Mesenchymal stem cell (in vitro differentiated cells and primary cell): ENCODE data around the gene REG1B. TPM values are rescaled to one million over a fixed set of nuclear protein-coding genes. Genes with fewer than 3 reads are reported as not detected.

Source experiments
- DNase-seq: peaks from one replicate; pipeline ENCODE4 v3.0.0-alpha.2; 2013
- H2AFZ ChIP-seq: one replicate; pipeline ENCODE4 v1.6.1; 2013; ENCODE audit warnings: low read depth, mild to moderate bottlenecking, control low read depth, inconsistent platforms, low read length, moderate library complexity
- H2AK5ac ChIP-seq: 2 replicates; pipeline ENCODE4 v1.6.1; 2013; ENCODE audit warnings: low read length, moderate library complexity, mild to moderate bottlenecking, inconsistent platforms; ENCODE audit not compliant: severe bottlenecking
- H2BK120ac ChIP-seq: one replicate; pipeline ENCODE4 v1.6.1; 2013; ENCODE audit warnings: low read depth, mild to moderate bottlenecking, inconsistent platforms, low read length, moderate library complexity
- H2BK12ac ChIP-seq, 2 experiments: one replicate each; pipeline ENCODE4 v1.6.1; 2013; ENCODE audit warnings: inconsistent platforms in 2 of 2, low read length in 2 of 2, mild to moderate bottlenecking in 2 of 2, moderate library complexity in 2 of 2, control low read depth in 1 of 2
- H2BK15ac ChIP-seq: one replicate; pipeline ENCODE4 v1.6.1; 2013; ENCODE audit warnings: mild to moderate bottlenecking, low read depth, inconsistent platforms; ENCODE audit not compliant: poor library complexity, severe bottlenecking
- H2BK5ac ChIP-seq: 2 replicates; pipeline ENCODE4 v1.6.1; 2013; ENCODE audit warnings: low read depth, mild to moderate bottlenecking, low read length, control low read depth, inconsistent platforms; ENCODE audit not compliant: poor library complexity, severe bottlenecking
- H3K14ac ChIP-seq, 2 experiments: one replicate each; pipeline ENCODE4 v1.6.1; 2013; ENCODE audit warnings: inconsistent platforms in 2 of 2, low read length in 2 of 2, control low read depth in 1 of 2, mild to moderate bottlenecking in 1 of 2, moderate library complexity in 1 of 2
- H3K18ac ChIP-seq, 2 experiments: one replicate each; pipeline ENCODE4 v1.6.1; 2013; ENCODE audit warnings: inconsistent platforms in 2 of 2, low read length in 2 of 2, control low read depth in 1 of 2, low read depth in 1 of 2, mild to moderate bottlenecking in 1 of 2
- H3K23ac ChIP-seq, 2 experiments: one replicate each; pipeline ENCODE4 v1.6.1; 2013; ENCODE audit warnings: inconsistent platforms in 2 of 2, low read length in 2 of 2, mild to moderate bottlenecking in 2 of 2, moderate library complexity in 2 of 2, control low read depth in 1 of 2
- H3K27ac ChIP-seq: 2 replicates; pipeline ENCODE4 v1.5.1; 2013; ENCODE audit warnings: mild to moderate bottlenecking, moderate library complexity, low read length, control low read depth, inconsistent platforms; ENCODE audit not compliant: poor library complexity, severe bottlenecking
- H3K27me3 ChIP-seq, 2 experiments: 2 replicates each; pipeline versions ENCODE4 v1.6.1 to v1.7.0; 2013; ENCODE audit warnings: low read length in 2 of 2, mild to moderate bottlenecking in 2 of 2, moderate library complexity in 2 of 2, control low read depth in 1 of 2, inconsistent platforms in 1 of 2; ENCODE audit not compliant: control insufficient read depth in 1 of 2, insufficient read depth in 1 of 2
- H3K36me3 ChIP-seq, 2 experiments: 2 replicates each; pipeline versions ENCODE4 v1.6.1 to v1.7.0; 2013; ENCODE audit warnings: low read length in 2 of 2, control low read depth in 1 of 2, inconsistent platforms in 1 of 2, low read depth in 1 of 2, mild to moderate bottlenecking in 1 of 2; ENCODE audit not compliant: insufficient read depth in 2 of 2, control insufficient read depth in 1 of 2
- H3K4ac ChIP-seq, 2 experiments: one replicate each; pipeline ENCODE4 v1.6.1; 2013; ENCODE audit warnings: inconsistent platforms in 2 of 2, low read length in 2 of 2, mild to moderate bottlenecking in 2 of 2, moderate library complexity in 2 of 2, control low read depth in 1 of 2, low read depth in 1 of 2
- H3K4me1 ChIP-seq: 2 replicates; pipeline ENCODE4 v1.6.1; 2013; ENCODE audit warnings: low read depth, low read length, control low read depth; ENCODE audit not compliant: control insufficient read depth, insufficient read depth
- H3K4me2 ChIP-seq: 2 replicates; pipeline ENCODE4 v1.6.1; 2013; ENCODE audit warnings: low read length, mild to moderate bottlenecking, inconsistent platforms; ENCODE audit not compliant: poor library complexity, severe bottlenecking
- H3K4me3 ChIP-seq, 2 experiments: 2 replicates each; pipeline versions ENCODE4 v1.5.1 to v1.7.0; 2013; ENCODE audit warnings: low read length in 2 of 2, mild to moderate bottlenecking in 2 of 2, control low read depth in 1 of 2, low read depth in 1 of 2; ENCODE audit not compliant: insufficient read depth in 1 of 2
- H3K79me1 ChIP-seq: replicated peaks from 2 replicates; pipeline ENCODE4 v1.6.1; 2013; ENCODE audit warnings: mild to moderate bottlenecking, control low read depth, low read length, inconsistent platforms; ENCODE audit not compliant: poor library complexity, severe bottlenecking
- H3K9ac ChIP-seq: 2 replicates; pipeline ENCODE4 v1.7.0; 2013; ENCODE audit warnings: mild to moderate bottlenecking, low read length, moderate library complexity
- H3K9me3 ChIP-seq: 2 replicates; pipeline ENCODE4 v1.7.0; 2013; ENCODE audit warnings: mild to moderate bottlenecking, low read length; ENCODE audit not compliant: control insufficient read depth
- H4K8ac ChIP-seq: one replicate; pipeline ENCODE4 v1.6.1; 2013; ENCODE audit warnings: inconsistent platforms, mild to moderate bottlenecking, low read length, moderate library complexity
- H4K91ac ChIP-seq: one replicate; pipeline ENCODE4 v1.6.1; 2013; ENCODE audit warnings: mild to moderate bottlenecking, low read length, inconsistent platforms
- WGBS: methylation state at CpG from one replicate; pipeline ENCODE4 v1.1.7; 2013; ENCODE audit warnings: mixed read lengths; 5-methylcytosine and 5-hydroxymethylcytosine counted together
- polyA plus RNA-seq, 2 experiments: library from polyadenylated mRNA; stranded (reverse); fragments of 200-250 nt; gene quantifications; one replicate each; pipeline ENCODE4 v1.2.3, GENCODE V29; 2013

The REG1B gene, protein sequence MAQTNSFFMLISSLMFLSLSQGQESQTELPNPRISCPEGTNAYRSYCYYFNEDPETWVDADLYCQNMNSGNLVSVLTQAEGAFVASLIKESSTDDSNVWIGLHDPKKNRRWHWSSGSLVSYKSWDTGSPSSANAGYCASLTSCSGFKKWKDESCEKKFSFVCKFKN
- polyA plus RNA-seq (2013, experiment 1 of 2) = not detected
- not detected for polyA plus RNA-seq (2013, experiment 2 of 2)

DNA sequence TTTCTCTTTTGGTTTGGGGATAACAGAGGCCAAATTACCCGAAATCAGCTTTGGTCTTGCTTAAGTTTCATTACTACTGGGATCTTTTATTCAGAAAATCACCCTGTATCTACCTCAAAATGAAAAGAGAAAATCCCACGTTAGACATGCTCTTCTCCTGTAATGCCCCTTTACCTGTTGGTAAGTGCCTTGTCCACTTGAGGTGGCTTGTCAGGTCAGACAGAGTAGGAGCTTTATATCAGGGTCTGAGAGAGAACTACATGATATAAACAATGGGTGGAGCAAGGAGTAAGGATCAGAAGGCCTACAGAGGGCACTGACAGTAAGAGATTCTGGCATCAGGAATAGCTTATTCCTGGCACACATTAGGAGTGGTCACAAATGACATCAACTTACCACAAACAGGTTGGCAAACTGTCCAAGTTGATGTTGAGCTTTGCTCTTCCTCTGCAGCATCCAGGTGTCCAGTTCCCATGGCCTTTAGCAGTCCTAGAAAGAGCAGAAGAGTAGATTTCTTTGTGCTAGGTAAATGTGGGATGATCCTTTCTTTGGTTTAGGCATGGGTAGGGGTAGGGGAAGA lies at the start of gene REG1B:
REG1B (minus strand) TSS at position 209 of the 580 bp plus-strand sequence. CDS start 381 bp downstream, outside the sequence.
- H2BK5ac ChIP-seq = no peak within 1 kb of the TSS
- DNase-seq = no peak
- no peaks in the 10 kb centered on the region for H3K9me3 ChIP-seq
- H3K27me3 ChIP-seq = no peaks in the 10 kb centered on the region
- no peak within 1 kb of the TSS for H3K27ac ChIP-seq
- H3K4me1 ChIP-seq = no peaks in the 10 kb centered on the region
- H3K4me3 ChIP-seq = no peak within 1 kb of the TSS
- no peaks in the 10 kb centered on the region for H3K36me3 ChIP-seq
- H3K4ac ChIP-seq = no peak within 1 kb of the TSS
- no peak within 1 kb of the TSS for H4K8ac ChIP-seq
- H3K23ac ChIP-seq = no peak within 1 kb of the TSS
- 35% methylated on average over 2 of the region's 2 CpGs for WGBS
- no peak within 1 kb of the TSS for H2AK5ac ChIP-seq
- no peak within 1 kb of the TSS for H3K18ac ChIP-seq
- no peaks in the 10 kb centered on the region for H3K79me1 ChIP-seq
- H2BK120ac ChIP-seq = no peak within 1 kb of the TSS
- no peak within 1 kb of the TSS for H2AFZ ChIP-seq
- no peak within 1 kb of the TSS for H4K91ac ChIP-seq
- H2BK12ac ChIP-seq = no peak within 1 kb of the TSS
- H2BK15ac ChIP-seq = no peak within 1 kb of the TSS
- no peak within 1 kb of the TSS for H3K4me2 ChIP-seq
- H3K14ac ChIP-seq = no peak within 1 kb of the TSS
- H3K9ac ChIP-seq = no peak within 1 kb of the TSS

DNA sequence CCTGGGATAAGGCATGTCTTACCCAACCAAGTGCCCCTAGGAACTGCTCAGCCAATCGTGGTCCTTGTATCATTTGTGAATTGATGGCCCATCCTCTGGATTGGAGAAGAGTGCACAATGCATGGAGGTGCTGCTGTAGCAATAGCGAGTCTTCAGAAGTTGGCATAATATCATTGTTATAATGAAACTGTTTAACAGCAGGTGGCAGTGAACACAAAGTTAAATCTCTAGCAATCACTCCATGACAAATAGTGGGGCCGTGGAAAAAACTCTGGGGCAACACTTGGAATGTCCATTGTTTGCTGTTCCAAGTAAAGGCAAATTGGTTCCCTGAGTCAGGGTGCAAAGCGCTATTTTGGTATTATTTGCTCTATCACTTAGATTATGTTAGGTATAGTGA lies 43.9 kb upstream of the REG1B start:
- Histone ChIP-seq H2AFZ (no peak overlapping the region), H3K4me1 (no peaks in the 10 kb centered on the region), H4K91ac (no peak overlapping the region), H3K27ac (no peak overlapping the region), H3K79me1 (no peaks in the 10 kb centered on the region), H4K8ac (no peak overlapping the region), H3K18ac (no peak overlapping the region), H3K4me2 (no peak overlapping the region), H3K4me3 (no peak overlapping the region), H3K36me3 (no peaks in the 10 kb centered on the region), H2BK15ac (no peak overlapping the region), H3K23ac (no peak overlapping the region), H3K27me3 (no peaks in the 10 kb centered on the region), H2BK12ac (no peak overlapping the region), H3K9me3 (no peaks in the 10 kb centered on the region), H3K14ac (no peak overlapping the region), H2BK5ac (no peak overlapping the region), H2BK120ac (no peak overlapping the region), H3K9ac (no peak overlapping the region), H3K4ac (no peak overlapping the region), H2AK5ac (no peak overlapping the region)
- WGBS = 69% methylated on average over 4 of the region's 4 CpGs
- DNase-seq = no peak

DNA sequence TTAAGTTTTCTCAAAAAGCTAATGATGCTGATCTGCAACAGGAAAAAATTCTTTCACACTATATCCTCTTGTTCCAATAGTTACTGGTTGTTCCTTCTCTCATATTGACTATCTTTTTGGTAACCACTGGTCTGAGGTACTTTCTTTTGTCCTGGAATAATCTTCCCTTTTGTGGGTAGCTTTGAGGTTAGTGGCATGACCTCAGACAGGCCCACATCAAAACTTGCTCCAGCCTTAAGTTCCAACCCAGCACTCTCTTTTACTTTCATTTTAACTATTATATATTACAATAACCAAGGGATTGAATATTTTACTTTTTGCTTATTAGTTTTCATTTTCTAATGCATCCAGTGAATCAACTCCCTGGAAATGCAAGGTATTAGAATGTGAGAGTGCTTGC lies 42.0 kb upstream of the REG1B start:
- Histone ChIP-seq H3K23ac (no peak overlapping the region), H3K27me3 (no peaks in the 10 kb centered on the region), H3K18ac (no peak overlapping the region), H2BK5ac (no peak overlapping the region), H2BK15ac (no peak overlapping the region), H3K79me1 (no peaks in the 10 kb centered on the region), H3K9me3 (no peaks in the 10 kb centered on the region), H3K4ac (no peak overlapping the region), H4K8ac (no peak overlapping the region), H4K91ac (no peak overlapping the region), H2AFZ (no peak overlapping the region), H2AK5ac (no peak overlapping the region), H3K36me3 (no peaks in the 10 kb centered on the region), H2BK12ac (no peak overlapping the region), H3K27ac (no peak overlapping the region), H3K14ac (no peak overlapping the region), H3K9ac (no peak overlapping the region), H2BK120ac (no peak overlapping the region), H3K4me3 (no peak overlapping the region), H3K4me2 (no peak overlapping the region), H3K4me1 (no peaks in the 10 kb centered on the region)
- DNase-seq = no peak

DNA sequence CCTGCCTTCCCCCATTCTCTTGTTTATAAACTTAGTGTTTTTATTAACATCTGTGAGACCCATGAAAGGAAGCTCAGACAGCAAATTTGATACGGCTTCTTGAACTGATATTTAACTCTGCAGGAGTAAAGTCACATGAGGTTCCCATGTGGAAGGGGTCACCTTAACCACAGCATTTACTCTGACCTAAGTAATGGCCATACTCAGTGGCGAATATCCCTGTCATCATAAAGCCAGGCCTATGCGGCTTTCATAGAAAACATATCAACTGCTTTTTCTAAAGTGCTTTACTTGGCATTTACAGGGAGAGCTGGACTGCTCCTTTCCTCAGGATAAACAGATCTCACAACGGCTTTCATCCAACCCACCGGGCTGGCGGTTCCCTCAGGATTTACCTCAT lies 41.5 kb upstream of the REG1B start:
- no peaks in the 10 kb centered on the region for H3K36me3 ChIP-seq
- H3K4me2 ChIP-seq = no peak overlapping the region
- H3K79me1 ChIP-seq = no peaks in the 10 kb centered on the region
- no peaks in the 10 kb centered on the region for H3K9me3 ChIP-seq
- H2BK12ac ChIP-seq = no peak overlapping the region
- no peak overlapping the region for H3K27ac ChIP-seq
- H2AK5ac ChIP-seq = no peak overlapping the region
- H3K14ac ChIP-seq = no peak overlapping the region
- no peak overlapping the region for H4K91ac ChIP-seq
- DNase-seq = no peak
- H2BK5ac ChIP-seq = no peak overlapping the region
- H3K27me3 ChIP-seq = no peaks in the 10 kb centered on the region
- H3K18ac ChIP-seq = no peak overlapping the region
- H2AFZ ChIP-seq = no peak overlapping the region
- H3K4me3 ChIP-seq = no peak overlapping the region
- no peak overlapping the region for H2BK15ac ChIP-seq
- no peak overlapping the region for H3K9ac ChIP-seq
- no peak overlapping the region for H3K4ac ChIP-seq
- WGBS = 73% methylated on average over 6 of the region's 6 CpGs
- no peak overlapping the region for H3K23ac ChIP-seq
- H3K4me1 ChIP-seq = no peaks in the 10 kb centered on the region
- no peak overlapping the region for H4K8ac ChIP-seq
- H2BK120ac ChIP-seq = no peak overlapping the region
